ENCODE results near the gene TMEM205. TPM values are rescaled to one million over a fixed set of nuclear protein-coding genes. Genes with fewer than 3 reads are reported as not detected.

The TMEM205 gene
- total RNA-seq, 1 donor, result 96.7 TPM

- no peak for TF ChIP-seq CTCF (IDR thresholded peaks at IDR 0.05; ENCODE audit: insufficient read depth, low read depth, low read length)
- DNase-seq (ENCODE audit: low read depth), result peak; percentile 85
- no peak overlapping the region for H3K4me3 ChIP-seq (ENCODE audit: low read depth, low read length)
These were observed 31.2 kb upstream of the TMEM205 start for GRCh38 chr19:11377237-11377636.

GRCh38 chr19:11375143-11375948 lies 29.3 kb upstream of the TMEM205 start:
- no peak for DNase-seq (ENCODE audit: low read depth)
- H3K4me3 ChIP-seq (ENCODE audit: low read depth, low read length), result peak overlapping the region; percentile 75
- no peak for TF ChIP-seq CTCF (IDR thresholded peaks at IDR 0.05; ENCODE audit: insufficient read depth, low read depth, low read length)

- H3K4me3 ChIP-seq (ENCODE audit: low read depth, low read length), result peak within 1 kb of the TSS; percentile 75
These were observed 28.5 kb upstream of the TMEM205 start, which contains the start of gene SWSAP1 for GRCh38 chr19:11374433-11375142. TSS of gene SWSAP1 (plus strand) at chr19:11374666. CDS start at chr19:11374681, 15 bp downstream.

GRCh38 chr19:11373885-11374432 lies 27.9 kb upstream of the TMEM205 start:
- no peak for DNase-seq (ENCODE audit: low read depth)
- peak overlapping the region; percentile 75 for H3K4me3 ChIP-seq (ENCODE audit: low read depth, low read length)
- TF ChIP-seq CTCF (IDR thresholded peaks at IDR 0.05; ENCODE audit: insufficient read depth, low read depth, low read length), result no peak

More at GRCh38 chr19:11374433-11375142, 28.5 kb upstream of the TMEM205 start, which contains the start of gene SWSAP1:
- no peak for TF ChIP-seq CTCF (IDR thresholded peaks at IDR 0.05; ENCODE audit: insufficient read depth, low read depth, low read length)
- DNase-seq (ENCODE audit: low read depth), result peak; percentile 100

- H3K4me3 ChIP-seq (ENCODE audit: low read depth, low read length), result no peak overlapping the region
- no peak for TF ChIP-seq CTCF (IDR thresholded peaks at IDR 0.05; ENCODE audit: insufficient read depth, low read depth, low read length)
- DNase-seq (ENCODE audit: low read depth), result no peak
These were observed 27.3 kb upstream of the TMEM205 start for GRCh38 chr19:11373166-11373884.

GRCh38 chr19:11370744-11371143 lies 24.7 kb upstream of the TMEM205 start:
- TF ChIP-seq CTCF (IDR thresholded peaks at IDR 0.05; ENCODE audit: insufficient read depth, low read depth, low read length), result no peak
- no peak overlapping the region for H3K4me3 ChIP-seq (ENCODE audit: low read depth, low read length)
- DNase-seq (ENCODE audit: low read depth), result no peak
